OCI-LY3 (cell line): ENCODE measurements around the gene HSD17B12.

Experiments
- CTCF ChIP-seq: fragments of 200-600, 300-600 bp; sonication (generic); IDR thresholded peaks from 2 replicates; pipeline ENCODE4 v1.5.1; 2014; ENCODE audit warnings: antibody characterized with exemption, low read length, low read depth
- EZH2phosphoT487 ChIP-seq: fragments of 200-600 bp; shearing (Covaris generic); IDR thresholded peaks from 2 replicates; pipeline ENCODE4 v1.6.1; 2018; ENCODE audit warnings: antibody characterized with exemption, mixed run types, low read depth

DNA sequence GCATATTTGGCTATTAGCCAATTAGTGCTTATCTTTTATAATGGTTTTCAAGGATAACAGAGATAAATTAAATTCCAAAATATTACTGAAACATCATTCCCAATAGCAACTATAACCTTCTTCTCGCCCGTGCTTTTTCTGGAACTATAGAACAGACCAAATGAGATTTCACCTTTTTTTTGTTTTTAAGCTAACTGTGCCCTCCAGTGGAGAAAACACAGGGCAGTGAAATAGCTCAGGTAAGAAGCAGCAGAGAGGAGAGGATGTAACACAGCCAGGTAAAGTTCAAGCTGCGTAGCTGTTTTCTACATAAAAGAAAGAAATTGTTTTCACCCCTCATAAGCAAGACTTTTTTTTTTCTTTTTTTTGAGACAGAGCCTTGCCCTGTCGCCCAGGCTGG, 28.2 kb downstream of the HSD17B12 start:
- TF ChIP-seq CTCF (peak; percentile 28; the same call in 1 of the 2 replicates), EZH2phosphoT487 (no peak)
